Stomach (tissue), 4 donors: ENCODE results near the gene KCNN2.

ENCODE experiments used
- CTCF ChIP-seq, 7 experiments: fragments of 450-650 bp in 4 of 7; fragments of 200-600 bp in 3 of 7; sonication (generic) in 3 of 7; IDR thresholded peaks; one replicate each; pipeline ENCODE4 v1.5.1; 2016 to 2019; ENCODE audit warnings: antibody characterized with exemption in 7 of 7, control low read depth in 2 of 7, mild to moderate bottlenecking in 1 of 7
- EP300 ChIP-seq: sonication (generic); formaldehyde crosslinking; IDR thresholded peaks from one replicate; pipeline ENCODE4 v1.6.1; 2017; ENCODE audit warnings: antibody characterized with exemption
- POLR2A ChIP-seq, 4 donors: fragments of 450-650 bp; IDR thresholded peaks; one replicate each; pipeline ENCODE4 v1.6.1; 2016; ENCODE audit warnings: antibody characterized with exemption in 4 of 4, control low read depth in 2 of 4, mild to moderate bottlenecking in 1 of 4, moderate library complexity in 1 of 4

DNA sequence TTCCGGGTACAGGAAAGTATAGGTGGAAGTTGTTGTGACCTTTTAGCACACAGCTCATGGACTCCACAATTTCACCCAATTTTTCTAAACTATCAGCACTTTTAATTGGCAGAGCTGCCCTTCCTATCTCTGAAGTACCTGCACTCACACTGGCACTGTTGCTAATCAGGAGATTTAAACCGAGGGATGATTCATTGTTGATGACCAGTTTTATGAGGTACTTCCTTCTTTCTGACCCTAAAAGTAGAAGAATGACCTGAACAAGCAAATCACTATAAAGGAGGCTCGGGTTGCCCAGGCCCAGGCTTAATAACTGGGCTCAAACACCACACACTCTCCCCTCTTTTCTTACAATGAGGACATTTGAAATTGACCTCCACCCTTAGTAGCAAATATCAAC, 105.9 kb downstream of the KCNN2 start:
- TF ChIP-seq CTCF (IDR thresholded peaks at IDR 0.05) (no peak), POLR2A (IDR thresholded peaks at IDR 0.05) (no peak), EP300 (no peak)
